GM12878 (cell line): ENCODE results near the gene AP1S1. TPM values are rescaled to one million over a fixed set of nuclear protein-coding genes. Genes with fewer than 3 reads are reported as not detected.
"Not testable (repeated sequence)": the region's sequence is repeated elsewhere in the genome, so short reads cannot be mapped to it uniquely, and the experiment has no call there.

ENCODE experiments used
- ATAC-seq: fragments of 200-7000 bp; cut with Tn5 transposase; 3 replicates; pipeline ENCODE4 v1.9.1; 2020; ENCODE audit warnings: mild to moderate bottlenecking, moderate library complexity
- BruUV-seq: library from RNA; stranded (reverse); fragments of 400-500 nt; replicated peaks from 2 replicates; lab custom pipeline; 2021; lab: Mats Ljungman, UMichigan
- CTCF ChIA-PET: fragments of 300-600 bp; sonication (Branson Sonifier 250); formaldehyde crosslinking; extraction: SDS; loops from one replicate; lab custom pipeline; 2021; ENCODE audit warnings: inconsistent platforms; lab: Yijun Ruan, JAX
- POLR2A ChIA-PET: fragments of 350-600 bp; formaldehyde crosslinking; extraction: SDS; loops from one replicate; lab custom pipeline; 2021; ENCODE audit warnings: inconsistent platforms; lab: Charles Lee
- RAD21 ChIA-PET: fragments of 300-600 bp; sonication (Branson Sonifier 250); formaldehyde crosslinking; loops from one replicate; lab custom pipeline; 2023; ENCODE audit warnings: antibody characterized with exemption; ENCODE audit not compliant: unreplicated experiment; lab: Charles Lee
- SMC1A ChIA-PET: fragments of 300-600 bp; sonication (Branson Sonifier 250); formaldehyde crosslinking; loops from one replicate; lab custom pipeline; 2023; ENCODE audit not compliant: unreplicated experiment, uncharacterized antibody; lab: Charles Lee
- DNase-seq: peaks from one replicate; pipeline ENCODE4 v3.0.0-alpha.2; 2011; ENCODE audit warnings: low read depth, low spot score
- FAIRE-seq: peaks from 3 replicates; lab custom pipeline; 2011; peaks lifted over from hg19 to GRCh38; lab: Jason Lieb, UNC
- H2AFZ ChIP-seq: 2 replicates; pipeline ENCODE4 v1.6.0; 2011; ENCODE audit warnings: low read depth, low read length, control low read depth; ENCODE audit not compliant: control insufficient read depth
- H3K27ac ChIP-seq: 2 replicates; pipeline ENCODE4 v1.5.1; 2011; ENCODE audit warnings: control low read depth; ENCODE audit not compliant: control insufficient read depth, insufficient read depth
- H3K27me3 ChIP-seq, 2 experiments: replicated peaks in 1 of 2; 2 replicates each; pipeline versions ENCODE4 v1.6.0 to v1.6.1; 2011; ENCODE audit warnings: low read length in 1 of 2; ENCODE audit not compliant: control insufficient read depth in 2 of 2, insufficient read depth in 2 of 2
- H3K36me3 ChIP-seq, 2 experiments: 2 replicates each; pipeline ENCODE4 v1.5.1; 2011; ENCODE audit warnings: low read length in 1 of 2; ENCODE audit not compliant: control insufficient read depth in 2 of 2, insufficient read depth in 2 of 2
- H3K4me1 ChIP-seq: 2 replicates; pipeline ENCODE4 v1.6.1; 2011; ENCODE audit warnings: mild to moderate bottlenecking, low read length, moderate library complexity, mixed read lengths; ENCODE audit not compliant: control insufficient read depth, insufficient read depth
- H3K4me2 ChIP-seq: 2 replicates; pipeline ENCODE4 v1.6.0; 2011; ENCODE audit warnings: control low read depth; ENCODE audit not compliant: control insufficient read depth, insufficient read depth
- H3K4me3 ChIP-seq: fragments of 200-600 bp; sonication (generic); 2 replicates; pipeline ENCODE4 v1.5.1; 2016
- H3K79me2 ChIP-seq: 2 replicates; pipeline ENCODE4 v1.6.0; 2011; ENCODE audit warnings: low read length; ENCODE audit not compliant: control insufficient read depth, insufficient read depth
- H3K9ac ChIP-seq: 2 replicates; pipeline ENCODE4 v1.8.0; 2011; ENCODE audit warnings: low read length, control low read depth, mixed read lengths; ENCODE audit not compliant: control insufficient read depth, insufficient read depth
- H3K9me3 ChIP-seq: replicated peaks from 3 replicates; pipeline ENCODE4 v1.5.1; 2011; ENCODE audit warnings: mild to moderate bottlenecking, low read length; ENCODE audit not compliant: control insufficient read depth, insufficient read depth
- H4K20me1 ChIP-seq: 2 replicates; pipeline ENCODE4 v1.6.0; 2011; ENCODE audit not compliant: control insufficient read depth, insufficient read depth
- BRCA1 ChIP-seq: IDR thresholded peaks from 2 replicates; pipeline ENCODE4 v1.6.1; 2011; ENCODE audit warnings: low read depth, low read length, improper control_type of control experiment
- CEBPZ ChIP-seq: fragments of 150-350 bp; IDR thresholded peaks from 2 replicates; pipeline ENCODE4 v1.6.1; 2016; ENCODE audit warnings: low read depth, low read length
- CHD2 ChIP-seq: IDR thresholded peaks from 2 replicates; pipeline ENCODE4 v1.6.1; 2011; ENCODE audit warnings: low read depth, low read length, improper control_type of control experiment, borderline replicate concordance
- NKRF ChIP-seq: fragments of 450-650 bp; conservative IDR thresholded peaks from 2 replicates; pipeline ENCODE4 v1.6.1; 2017; ENCODE audit warnings: mild to moderate bottlenecking, moderate library complexity
- SMARCA5 ChIP-seq: fragments of 450-650 bp; IDR thresholded peaks from 2 replicates; pipeline ENCODE4 v1.6.1; 2017; ENCODE audit warnings: mild to moderate bottlenecking
- TBL1XR1 ChIP-seq: IDR thresholded peaks from 2 replicates; pipeline ENCODE4 v1.6.1; 2012; ENCODE audit warnings: low read depth, low read length, improper control_type of control experiment
- YY1 ChIP-seq: IDR thresholded peaks from 2 replicates; pipeline ENCODE4 v1.6.1; 2011; ENCODE audit warnings: low read depth, mild to moderate bottlenecking, low read length
- ZSCAN29 ChIP-seq: fragments of 450-650 bp; IDR thresholded peaks from 2 replicates; pipeline ENCODE4 v1.6.1; 2017; ENCODE audit warnings: mild to moderate bottlenecking, moderate library complexity
- WGBS: methylation state at CpG from one replicate; pipeline ENCODE4 v1.1.6; 2016; ENCODE audit warnings: low lambda C conversion rate; ENCODE audit not compliant: insufficient replicate concordance, insufficient coverage; ENCODE audit errors: missing lambda C conversion rate; 5-methylcytosine and 5-hydroxymethylcytosine counted together
- in situ Hi-C: fragments of 300-500 bp; cut with MboI; formaldehyde crosslinking; loops from 9 replicates; pipeline ENCODE4 v1.14.3; 2018; ENCODE audit warnings: mixed read lengths
- intact Hi-C: fragments of 100-400 bp; cut with micrococcal nuclease; formaldehyde crosslinking; loops from one replicate; pipeline ENCODE4 v1.14.2; 2022; ENCODE audit not compliant: unreplicated experiment
- polyA plus RNA-seq, 11 experiments: library from polyadenylated mRNA; depleted of rRNA in 4 of 11; unstranded in 6 of 11; stranded (reverse) in 5 of 11; fragments of >200 nt; fragmentation: Nextera tagmentation in 4 of 11; fragmentation: Illumina TruSeq in 1 of 11; extraction: Ambion mirVana in 4 of 11; extraction: Trizol in 1 of 11; gene quantifications; 1 replicate in 1 of 11; 2 replicates in 10 of 11; pipeline versions ENCODE4 v1.2.1 to v1.2.3, GENCODE V29; 2011 to 2016; ENCODE audit warnings: inconsistent platforms in 2 of 11, missing spikeins in 2 of 11, low read depth in 1 of 11
- total RNA-seq, 4 experiments: library from RNA; depleted of rRNA in 3 of 4; stranded (reverse); fragments of >200 nt in 3 of 4; fragmentation: Illumina TruSeq in 1 of 4; extraction: Trizol in 1 of 4; gene quantifications; 2 replicates each; pipeline versions ENCODE4 v1.2.1 to v1.2.3, GENCODE V29; 2013 to 2021
- TF ChIP-seq, protein P1 (sequence below): IDR thresholded peaks from 2 replicates; pipeline ENCODE4 v1.6.1; 2012; ENCODE audit warnings: improper control_type of control experiment, low read depth, low read length; ENCODE audit not compliant: insufficient replicate concordance

AP1S1 gene
- total and polyA plus RNA-seq, 10 of the 15 experiments (the other 5 are each of a cell fraction or from before 2014, with no cell fraction given): 2.5 to 121 (median 54.9) TPM

GRCh38 chr7:101112233-101112632 lies 42.0 kb upstream of the AP1S1 start (continued):
- no peak for TF ChIP-seq CEBPZ
- TF ChIP-seq NKRF: no peak
- TF ChIP-seq SMARCA5: no peak
- no peak for TF ChIP-seq YY1
- TF ChIP-seq ZSCAN29: no peak
- TF ChIP-seq, protein P1, sequence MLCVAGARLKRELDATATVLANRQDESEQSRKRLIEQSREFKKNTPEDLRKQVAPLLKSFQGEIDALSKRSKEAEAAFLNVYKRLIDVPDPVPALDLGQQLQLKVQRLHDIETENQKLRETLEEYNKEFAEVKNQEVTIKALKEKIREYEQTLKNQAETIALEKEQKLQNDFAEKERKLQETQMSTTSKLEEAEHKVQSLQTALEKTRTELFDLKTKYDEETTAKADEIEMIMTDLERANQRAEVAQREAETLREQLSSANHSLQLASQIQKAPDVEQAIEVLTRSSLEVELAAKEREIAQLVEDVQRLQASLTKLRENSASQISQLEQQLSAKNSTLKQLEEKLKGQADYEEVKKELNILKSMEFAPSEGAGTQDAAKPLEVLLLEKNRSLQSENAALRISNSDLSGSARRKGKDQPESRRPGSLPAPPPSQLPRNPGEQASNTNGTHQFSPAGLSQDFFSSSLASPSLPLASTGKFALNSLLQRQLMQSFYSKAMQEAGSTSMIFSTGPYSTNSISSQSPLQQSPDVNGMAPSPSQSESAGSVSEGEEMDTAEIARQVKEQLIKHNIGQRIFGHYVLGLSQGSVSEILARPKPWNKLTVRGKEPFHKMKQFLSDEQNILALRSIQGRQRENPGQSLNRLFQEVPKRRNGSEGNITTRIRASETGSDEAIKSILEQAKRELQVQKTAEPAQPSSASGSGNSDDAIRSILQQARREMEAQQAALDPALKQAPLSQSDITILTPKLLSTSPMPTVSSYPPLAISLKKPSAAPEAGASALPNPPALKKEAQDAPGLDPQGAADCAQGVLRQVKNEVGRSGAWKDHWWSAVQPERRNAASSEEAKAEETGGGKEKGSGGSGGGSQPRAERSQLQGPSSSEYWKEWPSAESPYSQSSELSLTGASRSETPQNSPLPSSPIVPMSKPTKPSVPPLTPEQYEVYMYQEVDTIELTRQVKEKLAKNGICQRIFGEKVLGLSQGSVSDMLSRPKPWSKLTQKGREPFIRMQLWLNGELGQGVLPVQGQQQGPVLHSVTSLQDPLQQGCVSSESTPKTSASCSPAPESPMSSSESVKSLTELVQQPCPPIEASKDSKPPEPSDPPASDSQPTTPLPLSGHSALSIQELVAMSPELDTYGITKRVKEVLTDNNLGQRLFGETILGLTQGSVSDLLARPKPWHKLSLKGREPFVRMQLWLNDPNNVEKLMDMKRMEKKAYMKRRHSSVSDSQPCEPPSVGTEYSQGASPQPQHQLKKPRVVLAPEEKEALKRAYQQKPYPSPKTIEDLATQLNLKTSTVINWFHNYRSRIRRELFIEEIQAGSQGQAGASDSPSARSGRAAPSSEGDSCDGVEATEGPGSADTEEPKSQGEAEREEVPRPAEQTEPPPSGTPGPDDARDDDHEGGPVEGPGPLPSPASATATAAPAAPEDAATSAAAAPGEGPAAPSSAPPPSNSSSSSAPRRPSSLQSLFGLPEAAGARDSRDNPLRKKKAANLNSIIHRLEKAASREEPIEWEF: no peak
- no peak for TF ChIP-seq CHD2
- no peak for TF ChIP-seq TBL1XR1
- no peak for TF ChIP-seq BRCA1

DNA sequence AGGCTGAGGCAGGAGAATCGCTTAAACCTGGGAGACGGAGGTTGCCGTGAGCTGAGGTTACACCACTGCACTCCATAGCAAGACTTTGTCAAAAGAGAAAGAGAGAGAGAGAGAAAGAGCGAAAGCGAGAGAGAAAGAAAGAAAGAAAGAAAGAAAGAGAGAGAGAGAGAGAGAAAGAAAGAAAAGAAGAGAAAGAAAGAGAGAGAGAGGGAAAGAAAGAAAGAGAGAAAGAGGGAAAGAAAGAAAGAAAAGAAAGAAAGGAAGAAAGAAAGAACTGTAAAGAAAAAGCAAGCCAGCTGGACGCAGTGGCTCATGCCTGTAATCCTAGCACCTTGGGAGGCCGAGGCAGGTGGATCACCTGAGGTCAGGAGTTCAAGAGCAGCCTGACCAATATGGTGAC lies 41.1 kb upstream of the AP1S1 start:
- H3K4me1 ChIP-seq, H3K79me2 ChIP-seq, BruUV-seq, H3K4me3 ChIP-seq, FAIRE-seq, DNase-seq, H3K27me3 ChIP-seq, H4K20me1 ChIP-seq, H3K4me2 ChIP-seq, H3K9ac ChIP-seq, ATAC-seq, H3K27ac ChIP-seq, H2AFZ ChIP-seq, intact Hi-C loops, H3K9me3 ChIP-seq, in situ Hi-C loops, H3K36me3 ChIP-seq: not testable (repeated sequence)
- ChIA-PET SMC1A (interaction anchor here (0.8 kb wide), 1 partner anchor 17 kb away, joined by 4 read pairs; no protein-coding TSS in a partner anchor), RAD21 (interaction anchor here (0.7 kb wide), 1 partner anchor 9 kb away, joined by 3 read pairs; no protein-coding TSS in a partner anchor), POLR2A (interaction anchor here (0.7 kb wide), 1 partner anchor 30 kb away, joined by 4 read pairs; no protein-coding TSS in a partner anchor), CTCF (interaction anchor here (0.8 to 1.2 kb wide), 2 partner anchors 10 to 31 kb away, joined by 4 read pairs; no protein-coding TSS in a partner anchor)
- 77% methylated on average over 7 of the region's 7 CpGs for WGBS
